Activated CD8-positive, alpha-beta memory T cell treated with anti-CD3 and anti-CD28 coated beads, Interleukin-2, amount 10 ng/mL, durations not matched to agents 7 days and 5 days (primary cell): Measurements from ENCODE around the gene NAA80. TPM values are rescaled to one million over a fixed set of nuclear protein-coding genes. Genes with fewer than 3 reads are reported as not detected.
"Not testable (repeated sequence)": the region's sequence is repeated elsewhere in the genome, so short reads cannot be mapped to it uniquely, and the experiment has no call there.

Experiments
- ATAC-seq: fragments of 150-1000 bp; cut with Tn5 transposase; one replicate; pipeline ENCODE4 v1.10.0; 2021; ENCODE audit warnings: moderate library complexity
- CTCF ChIA-PET: fragments of 350-600 bp; sonication (Branson Sonifier 250); formaldehyde crosslinking; loops from one replicate; lab custom pipeline; 2021; ENCODE audit warnings: antibody characterized with exemption; lab: Charles Lee
- DNase-seq: peaks from one replicate; pipeline ENCODE4 v3.0.0-alpha.2; 2020
- H3K27ac Mint-ChIP-seq: one replicate; pipeline ENCODE4 v1.8.0; 2021; ENCODE audit warnings: mild to moderate bottlenecking, mixed read lengths
- H3K27me3 Mint-ChIP-seq: one replicate; pipeline ENCODE4 v1.8.0; 2021; ENCODE audit warnings: mixed read lengths
- H3K36me3 Mint-ChIP-seq: one replicate; pipeline ENCODE4 v1.8.0; 2021; ENCODE audit warnings: mild to moderate bottlenecking, mixed read lengths
- H3K4me1 Mint-ChIP-seq: one replicate; pipeline ENCODE4 v1.8.0; 2021; ENCODE audit warnings: mixed read lengths
- H3K4me3 Mint-ChIP-seq: one replicate; pipeline ENCODE4 v1.8.0; 2021; ENCODE audit warnings: mild to moderate bottlenecking, moderate library complexity, mixed read lengths
- H3K9me3 Mint-ChIP-seq: one replicate; pipeline ENCODE4 v1.8.0; 2022; ENCODE audit warnings: low read depth, mixed read lengths
- total RNA-seq, 2 experiments: library from RNA; stranded (reverse); gene quantifications; one replicate each; pipeline ENCODE4 v1.2.3, GENCODE V29; 2021

The NAA80 gene
- total RNA-seq, 2 experiments from 2014 or later: 23.1 to 37.3 TPM

DNA sequence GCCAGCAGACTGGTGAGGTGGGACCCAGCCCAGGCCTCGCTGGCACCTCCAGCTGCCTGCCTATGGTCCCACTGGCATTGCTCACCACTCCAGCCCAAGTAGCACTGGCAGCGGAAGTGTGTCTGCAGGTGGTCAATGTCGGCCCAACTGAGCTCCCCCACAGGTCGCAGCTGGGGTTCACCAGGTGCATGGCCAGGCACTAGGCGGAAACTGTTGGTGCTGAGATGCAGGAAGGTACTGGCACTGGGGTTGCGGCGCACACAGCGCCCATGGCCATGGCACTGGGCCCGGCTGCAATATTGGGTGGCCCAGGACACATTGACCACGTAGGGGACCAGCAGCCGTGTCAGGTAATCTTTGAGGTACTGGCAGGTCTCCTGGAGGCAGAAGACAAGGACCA lies 19.0 kb upstream of the NAA80 start:
- peak; percentile 38 for DNase-seq
- no peak for ATAC-seq
- Mint-ChIP-seq H3K4me1 (peaks cover 50% of the 10 kb centered on the region), H3K4me3 (no peak overlapping the region), H3K27ac (no peak overlapping the region), H3K9me3 (no peaks in the 10 kb centered on the region), H3K36me3 (peaks cover 3% of the 10 kb centered on the region), H3K27me3 (no peaks in the 10 kb centered on the region)
- CTCF ChIA-PET: interaction anchor here (1.9 to 18.0 kb wide), 3 partner anchors 15 to 57 kb away, joined by 4 to 266 read pairs (median 6); partner anchors contain the start of genes HYAL1, HYAL3, IFRD2 and NAA80

DNA sequence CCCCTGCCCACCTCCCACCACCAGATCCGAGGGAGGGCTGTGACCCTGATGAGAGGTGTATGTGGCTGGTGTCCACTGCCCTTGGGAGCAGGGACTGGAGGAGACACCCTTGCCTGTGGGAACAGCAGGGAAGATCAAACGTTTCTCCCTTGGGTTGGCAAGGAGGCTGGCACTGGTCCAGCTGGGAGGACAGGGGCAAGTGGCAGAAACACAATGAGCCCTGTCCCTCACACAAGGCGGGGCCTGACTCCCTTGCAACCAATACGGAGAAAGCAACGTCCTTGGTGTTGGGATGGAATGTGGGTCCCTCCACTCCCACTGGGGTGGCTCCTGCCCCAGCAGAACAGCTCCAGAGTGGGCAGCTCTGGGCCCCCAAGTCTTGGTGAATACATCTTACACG lies 18.1 kb upstream of the NAA80 start:
- ATAC-seq (no peak), DNase-seq (peak; percentile 43)
- H3K4me3 Mint-ChIP-seq: no peak overlapping the region
- H3K27ac Mint-ChIP-seq: peak overlapping the region; percentile 91
- H3K9me3 Mint-ChIP-seq: no peaks in the 10 kb centered on the region
- H3K36me3 Mint-ChIP-seq: peaks cover 3% of the 10 kb centered on the region
- CTCF ChIA-PET: interaction anchor here (0.7 to 18.0 kb wide), 5 partner anchors 16 to 91 kb away, joined by 3 to 266 read pairs (median 6); partner anchors contain the start of genes HYAL1, HYAL3, IFRD2 and NAA80
- no peaks in the 10 kb centered on the region for H3K27me3 Mint-ChIP-seq
- H3K4me1 Mint-ChIP-seq: peaks cover 49% of the 10 kb centered on the region

DNA sequence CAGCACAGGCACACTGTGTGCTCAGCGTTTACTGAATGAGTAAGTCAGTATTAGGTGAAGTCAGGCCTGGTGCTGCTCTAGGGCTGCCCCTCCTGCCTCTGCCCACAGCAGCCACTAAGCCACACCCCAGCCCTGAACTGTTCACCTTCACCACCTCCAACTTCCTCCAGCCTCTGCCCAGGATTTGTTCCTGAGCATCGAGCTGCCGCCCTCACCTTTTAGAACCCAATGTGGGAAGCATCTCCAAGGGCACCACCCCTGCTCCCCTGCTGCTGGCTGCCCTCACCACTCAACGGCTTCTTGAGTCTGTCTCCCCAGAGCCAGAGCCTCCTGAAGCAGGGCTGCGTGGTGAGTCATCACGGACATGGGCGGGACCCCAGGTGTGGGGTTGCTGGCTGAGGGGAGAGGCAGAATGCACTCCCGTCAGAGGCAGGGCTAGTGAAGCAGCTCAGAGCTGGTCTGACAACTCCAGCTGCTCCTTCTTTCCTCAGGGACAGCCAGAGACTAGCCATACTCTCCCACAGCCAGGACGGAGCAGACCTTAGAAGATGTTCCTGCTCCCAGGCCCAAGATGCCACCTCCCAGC lies 17.5 kb upstream of the NAA80 start:
- ATAC-seq (peak; percentile 82), DNase-seq (peak; percentile 94)
- peaks cover 3% of the 10 kb centered on the region for H3K36me3 Mint-ChIP-seq
- H3K4me1 Mint-ChIP-seq: peaks cover 48% of the 10 kb centered on the region
- H3K4me3 Mint-ChIP-seq: peak overlapping the region; percentile 60
- CTCF ChIA-PET: interaction anchor here (0.6 to 18.0 kb wide), 7 partner anchors 17 to 122 kb away, joined by 3 to 266 read pairs (median 5); partner anchors contain the start of genes HYAL1, HYAL3, IFRD2 and NAA80
- H3K27ac Mint-ChIP-seq: peak overlapping the region; percentile 91
- no peaks in the 10 kb centered on the region for H3K27me3 Mint-ChIP-seq
- no peaks in the 10 kb centered on the region for H3K9me3 Mint-ChIP-seq

DNA sequence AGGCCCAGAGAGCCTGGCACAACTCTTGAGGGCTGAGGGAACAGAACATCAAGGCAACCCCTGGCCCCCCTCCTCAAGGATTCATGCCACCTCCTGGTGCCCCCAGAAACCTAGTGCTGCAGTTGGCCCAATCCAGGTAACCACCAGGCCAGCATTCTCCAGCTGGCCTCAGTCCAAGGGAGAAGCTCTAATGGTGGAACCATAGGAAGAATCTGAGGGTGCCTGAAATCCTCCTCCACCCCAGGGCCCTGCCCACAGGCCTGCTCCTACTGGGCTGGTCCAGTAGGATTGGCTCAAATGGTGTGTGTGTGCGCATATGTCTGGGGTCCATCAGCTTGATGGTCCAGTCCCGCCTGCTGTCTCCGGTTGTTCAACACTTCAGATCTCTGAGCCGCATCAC lies 15.6 kb upstream of the NAA80 start:
- peaks cover 39% of the 10 kb centered on the region for H3K4me1 Mint-ChIP-seq
- H3K27ac Mint-ChIP-seq: peak overlapping the region; percentile 48
- ATAC-seq: no peak

DNA sequence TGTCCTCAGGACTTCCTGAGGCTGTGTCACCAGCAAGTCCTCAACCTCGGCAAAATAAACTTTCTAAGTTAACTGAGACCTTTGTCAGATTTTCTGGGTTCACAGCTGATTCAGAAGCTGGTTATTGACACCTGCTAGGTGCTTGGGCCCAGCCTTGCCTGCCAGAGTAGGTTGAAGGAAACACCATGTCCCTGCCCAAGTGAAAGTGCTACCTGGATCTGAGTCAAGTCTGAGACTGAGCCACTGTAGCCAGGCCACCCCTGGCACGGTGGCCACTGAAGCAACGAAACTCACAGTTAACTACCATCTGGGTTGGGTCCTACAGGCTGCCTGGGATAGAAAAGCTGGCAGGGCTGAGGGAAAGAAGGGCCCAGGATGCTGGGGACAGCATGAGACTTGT lies 15.1 kb upstream of the NAA80 start:
- ATAC-seq (no peak), DNase-seq (peak; percentile 39)
- Mint-ChIP-seq H3K27ac (peak overlapping the region; percentile 48), H3K4me3 (no peak overlapping the region), H3K36me3 (peaks cover 8% of the 10 kb centered on the region), H3K4me1 (peaks cover 35% of the 10 kb centered on the region), H3K9me3 (peaks cover 3% of the 10 kb centered on the region), H3K27me3 (no peaks in the 10 kb centered on the region)
- CTCF ChIA-PET: interaction anchor here (1.6 to 18.0 kb wide), 4 partner anchors 10 to 120 kb away, joined by 6 to 266 read pairs (median 8); partner anchors contain the start of genes HYAL1, HYAL3, IFRD2 and NAA80

More for the DNA sequence above, 15.6 kb upstream of the NAA80 start:
- no peak overlapping the region for H3K4me3 Mint-ChIP-seq
- peak; percentile 35 for DNase-seq
- CTCF ChIA-PET: interaction anchor here (1.6 to 18.0 kb wide), 4 partner anchors 9 to 120 kb away, joined by 6 to 266 read pairs (median 8); partner anchors contain the start of genes HYAL1, HYAL3, IFRD2 and NAA80
- H3K9me3 Mint-ChIP-seq: peaks cover 1% of the 10 kb centered on the region
- H3K36me3 Mint-ChIP-seq: peaks cover 4% of the 10 kb centered on the region
- no peaks in the 10 kb centered on the region for H3K27me3 Mint-ChIP-seq

DNA sequence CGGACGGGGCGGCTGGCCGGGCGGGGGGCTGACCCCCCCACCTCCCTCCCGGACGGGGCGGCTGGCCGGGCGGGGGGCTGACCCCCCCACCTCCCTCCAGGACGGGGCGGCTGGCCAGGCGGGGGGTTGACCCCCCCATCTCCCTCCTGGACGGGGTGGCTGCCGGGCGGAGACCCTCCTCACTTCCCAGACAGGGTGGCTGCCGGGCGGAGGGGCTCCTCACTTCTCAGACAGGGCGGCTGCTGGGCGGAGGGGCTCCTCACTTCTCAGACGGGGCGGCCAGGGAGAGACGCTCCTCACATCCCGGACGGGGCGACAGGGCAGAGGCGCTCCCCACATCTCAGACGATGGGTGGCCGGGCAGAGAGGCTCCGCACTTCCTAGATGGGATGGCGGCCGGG lies 12.8 kb upstream of the NAA80 start:
- H3K36me3 Mint-ChIP-seq, H3K27me3 Mint-ChIP-seq, H3K4me3 Mint-ChIP-seq, H3K27ac Mint-ChIP-seq, ATAC-seq, DNase-seq, H3K9me3 Mint-ChIP-seq: not testable (repeated sequence)
- CTCF ChIA-PET: interaction anchor here (1.1 kb wide), 1 partner anchor 16 kb away, joined by 3 read pairs; the partner anchor contains the start of gene TUSC2
- H3K4me1 Mint-ChIP-seq: peaks cover 23% of the 10 kb centered on the region

DNA sequence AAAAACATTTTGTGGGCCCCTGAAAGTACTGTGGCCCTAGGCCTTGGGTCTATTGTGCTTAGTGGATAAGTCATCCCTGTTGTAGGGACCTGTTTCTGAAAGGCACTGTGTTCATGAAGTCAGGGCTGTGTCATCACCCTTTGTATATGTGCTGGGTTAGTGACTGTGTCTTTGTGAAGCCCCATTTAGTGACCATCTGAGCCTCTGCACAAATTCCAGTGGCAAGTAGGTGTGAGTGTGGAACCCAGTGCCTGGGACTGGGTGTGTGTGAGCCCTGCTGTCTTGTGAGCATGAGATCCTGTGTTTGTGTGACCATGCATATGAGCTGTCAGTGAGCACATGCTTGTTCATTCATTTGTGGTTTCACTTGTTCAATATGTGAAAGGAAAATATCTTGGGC lies 5.4 kb upstream of the NAA80 start:
- Mint-ChIP-seq H3K4me3 (no peak overlapping the region), H3K36me3 (peaks cover 2% of the 10 kb centered on the region), H3K27ac (no peak overlapping the region), H3K9me3 (no peaks in the 10 kb centered on the region), H3K27me3 (no peaks in the 10 kb centered on the region), H3K4me1 (peaks cover 17% of the 10 kb centered on the region)
- no peak for ATAC-seq
- no peak for DNase-seq
- CTCF ChIA-PET: interaction anchor here (1.1 to 17.4 kb wide), 2 partner anchors 17 to 30 kb away, joined by 3 to 266 read pairs; partner anchors contain the start of genes HYAL2 and TUSC2

DNA sequence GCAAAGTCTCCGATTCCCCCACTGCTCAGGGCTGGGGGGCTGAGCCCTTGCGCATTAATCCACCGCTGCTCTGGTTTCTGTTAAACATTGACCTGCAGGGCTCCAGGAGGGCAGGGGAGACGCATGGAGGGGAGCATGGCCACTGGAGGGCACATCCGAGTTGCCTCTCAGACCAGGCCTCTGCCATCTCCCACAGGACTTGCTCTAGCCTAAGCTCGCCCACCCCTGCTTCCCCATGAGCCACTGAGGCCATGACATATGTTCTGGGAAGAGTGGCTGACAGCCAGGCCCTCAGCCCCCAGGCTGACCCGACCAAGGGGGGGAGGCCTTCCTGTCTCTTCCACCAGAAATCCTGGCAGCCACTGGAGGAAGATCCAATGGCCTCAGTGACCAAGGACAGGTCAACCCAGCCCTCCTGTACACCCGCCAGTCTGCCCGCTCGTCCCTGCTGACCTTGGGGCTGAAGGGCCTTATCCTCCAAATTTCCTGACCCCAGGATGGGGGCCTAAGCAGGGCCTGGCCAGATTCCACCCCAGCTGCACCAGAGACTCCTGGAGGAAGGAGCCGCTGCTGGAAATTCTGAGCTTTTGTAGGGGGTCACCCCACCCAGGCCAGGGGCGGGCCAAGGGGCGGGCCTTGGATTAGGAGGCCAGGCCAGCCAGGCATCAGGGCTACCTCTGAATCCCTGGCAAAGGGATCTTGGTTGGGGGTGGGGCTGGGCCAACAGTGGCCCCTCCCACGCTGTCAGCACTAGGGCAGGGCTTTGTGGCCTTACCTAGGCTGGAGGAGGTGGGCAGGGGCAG lies 4.0 kb upstream of the NAA80 start, which contains the start of gene HYAL1:
Gene HYAL1, minus strand, starts transcription at position 562 of the 803 bp plus-strand sequence. CDS start 618 bp downstream, outside the sequence.
- CTCF ChIA-PET: interaction anchor here (17.4 kb wide), 1 partner anchor 18 kb away, joined by 266 read pairs; the partner anchor contains the start of genes HYAL2 and TUSC2
- H3K9me3 Mint-ChIP-seq: no peaks in the 10 kb centered on the region
- H3K36me3 Mint-ChIP-seq: peaks cover under 1% of the 10 kb centered on the region
- ATAC-seq (no peak), DNase-seq (no peak)
- no peaks in the 10 kb centered on the region for H3K27me3 Mint-ChIP-seq
- peaks cover 18% of the 10 kb centered on the region for H3K4me1 Mint-ChIP-seq
- H3K27ac Mint-ChIP-seq: no peak within 1 kb of the TSS
- no peak within 1 kb of the TSS for H3K4me3 Mint-ChIP-seq

DNA sequence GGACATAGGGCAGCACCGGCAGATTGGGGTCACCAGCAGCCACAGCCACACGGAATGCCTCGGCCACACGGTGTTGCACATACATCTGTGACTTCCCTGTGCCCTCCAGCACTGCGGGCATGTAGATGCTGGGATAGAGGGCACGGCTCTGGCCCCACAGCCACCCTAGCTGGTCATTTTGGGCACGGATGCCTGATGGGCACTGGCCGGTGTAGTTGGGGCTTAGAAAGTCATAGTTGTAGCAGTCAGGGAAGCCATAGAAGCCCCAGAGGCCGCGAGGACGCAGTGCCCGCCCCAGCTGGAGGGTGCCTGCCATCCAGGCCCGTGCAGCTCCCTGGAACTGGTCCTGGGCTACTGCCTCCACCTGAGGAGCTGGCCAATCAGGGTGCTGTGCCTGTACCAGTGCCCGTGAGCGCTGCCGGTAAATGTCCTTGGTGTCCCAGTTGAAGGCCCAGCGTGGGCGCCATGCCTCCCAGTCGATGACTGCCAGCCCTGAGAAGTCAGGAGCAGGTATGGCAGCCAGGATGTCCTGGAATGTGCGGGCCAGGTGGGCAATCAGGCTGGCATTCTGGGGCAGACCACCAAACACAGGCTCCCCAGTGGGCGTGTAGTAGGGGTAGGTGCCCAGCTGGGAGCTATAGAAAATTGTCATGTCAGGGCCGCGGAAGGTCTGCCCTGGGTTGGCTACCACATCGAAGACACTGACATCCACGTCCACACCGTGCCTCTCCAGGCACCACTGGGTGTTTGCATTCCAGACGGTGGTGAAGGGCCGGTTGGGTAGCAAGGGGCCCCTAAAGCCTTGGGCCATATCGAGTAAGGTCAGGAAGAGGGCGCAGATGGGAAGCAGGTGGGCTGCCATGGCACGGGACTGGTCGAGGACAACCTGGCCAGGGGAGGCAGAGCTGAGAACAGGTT lies 3.1 kb upstream of the NAA80 start:
- H3K27me3 Mint-ChIP-seq: no peaks in the 10 kb centered on the region
- peaks cover 1% of the 10 kb centered on the region for H3K36me3 Mint-ChIP-seq
- H3K4me3 Mint-ChIP-seq: no peak overlapping the region
- no peak overlapping the region for H3K27ac Mint-ChIP-seq
- H3K9me3 Mint-ChIP-seq: no peaks in the 10 kb centered on the region
- DNase-seq (no peak), ATAC-seq (no peak)
- peaks cover 25% of the 10 kb centered on the region for H3K4me1 Mint-ChIP-seq
- CTCF ChIA-PET: interaction anchor here (0.5 to 17.4 kb wide), 2 partner anchors 19 to 630 kb away, joined by 4 to 266 read pairs; partner anchors contain the start of genes HYAL2 and TUSC2

DNA sequence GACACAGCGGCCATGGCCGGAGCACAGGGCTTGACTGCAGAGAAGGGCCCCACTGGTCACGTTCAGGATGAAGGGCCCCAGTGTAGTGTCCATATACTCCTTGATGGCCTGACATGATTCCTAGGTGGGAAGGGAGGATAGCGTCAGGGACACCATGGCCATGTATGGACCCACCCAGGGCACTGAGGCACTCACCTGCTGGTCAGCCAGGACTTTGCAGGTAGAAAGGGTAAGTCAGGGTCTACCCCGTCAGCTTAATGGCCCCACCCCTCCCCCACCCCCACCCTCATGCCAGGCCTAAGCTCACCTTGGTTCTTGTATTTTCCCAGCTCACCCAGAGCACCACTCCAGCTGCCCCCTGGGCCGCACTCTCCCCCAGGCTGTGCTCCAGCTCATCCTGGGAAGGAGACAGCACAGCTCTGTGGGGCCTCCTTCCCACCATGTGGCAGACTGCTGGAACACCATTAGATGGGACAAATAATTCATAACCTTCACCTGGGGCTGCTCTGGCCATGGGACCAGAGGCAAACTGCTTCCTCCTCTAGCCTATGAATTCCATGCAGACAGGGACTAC lies 1.6 kb upstream of the NAA80 start:
- ATAC-seq (no peak), DNase-seq (peak; percentile 40)
- H3K9me3 Mint-ChIP-seq: no peaks in the 10 kb centered on the region
- CTCF ChIA-PET: interaction anchor here (1.8 to 17.4 kb wide), 2 partner anchors 21 to 36 kb away, joined by 12 to 266 read pairs; partner anchors contain the start of genes HYAL2 and TUSC2
- H3K4me1 Mint-ChIP-seq: peaks cover 27% of the 10 kb centered on the region
- H3K27ac Mint-ChIP-seq: peak overlapping the region; percentile 99
- H3K36me3 Mint-ChIP-seq: peaks cover 5% of the 10 kb centered on the region
- H3K4me3 Mint-ChIP-seq: peak overlapping the region; percentile 96
- no peaks in the 10 kb centered on the region for H3K27me3 Mint-ChIP-seq

DNA sequence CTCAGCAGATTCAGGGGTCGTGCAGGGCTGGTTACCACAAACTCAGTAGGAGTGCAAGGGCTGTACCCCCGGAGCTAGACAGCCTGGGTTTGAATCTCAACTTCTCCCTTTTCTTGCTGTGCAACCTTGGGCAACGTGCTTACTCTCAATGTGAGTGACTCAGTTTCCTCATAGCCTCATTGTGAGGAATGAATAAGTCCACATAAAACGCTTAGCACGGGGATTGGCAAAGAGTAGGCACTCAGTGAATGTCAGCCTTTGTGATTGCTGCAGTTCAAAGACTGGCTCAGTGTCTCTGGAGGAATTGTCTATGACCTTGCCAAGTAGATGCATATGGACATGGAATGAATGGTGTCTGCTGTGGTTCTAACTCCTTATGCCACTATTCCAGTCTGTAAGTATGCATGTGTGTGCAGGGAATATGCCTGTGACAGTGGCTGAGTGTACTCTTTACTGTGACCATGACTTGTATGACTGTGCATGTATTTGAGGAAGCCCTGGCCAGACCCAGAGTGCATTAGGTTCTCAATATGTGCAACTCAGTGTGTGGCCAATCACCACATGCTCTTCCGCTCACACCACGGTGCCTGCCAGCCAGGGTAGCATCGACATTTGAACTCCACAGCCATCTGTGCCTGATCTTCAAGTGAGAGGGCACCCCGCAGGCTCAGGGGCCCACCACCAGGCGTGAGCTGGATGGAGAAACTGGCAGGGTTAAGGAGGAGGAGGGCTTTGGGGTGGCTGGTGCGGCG lies 900 bp upstream of the NAA80 start:
- Mint-ChIP-seq H3K27ac (peak overlapping the region; percentile 99), H3K36me3 (peaks cover 5% of the 10 kb centered on the region), H3K4me1 (peaks cover 27% of the 10 kb centered on the region), H3K27me3 (no peaks in the 10 kb centered on the region), H3K9me3 (no peaks in the 10 kb centered on the region), H3K4me3 (peak overlapping the region; percentile 96)
- DNase-seq (peak; percentile 60), ATAC-seq (no peak)
- CTCF ChIA-PET: interaction anchor here (0.8 to 17.4 kb wide), 14 partner anchors 21 to 105 kb away, joined by 3 to 266 read pairs (median 6); partner anchors contain the start of genes HYAL2, RASSF1 and TUSC2
